IPS-NIHi7 (cell line): ENCODE measurements around the gene TMEM167B.
"Not testable (repeated sequence)": the region's sequence is repeated elsewhere in the genome, so short reads cannot be mapped to it uniquely, and the experiment has no call there.

ENCODE experiments used
- DNase-seq: peaks from one replicate; pipeline ENCODE4 v3.0.0; 2012; ENCODE audit warnings: mixed read lengths; ENCODE audit errors: extremely low spot score

The TMEM167B gene

GRCh38 chr1:109090196-109091077, at the start of gene TMEM167B:
TSS of gene TMEM167B (plus strand) at chr1:109090764. CDS start at chr1:109090873, 109 bp downstream.
- DNase-seq = peak; percentile 80

GRCh38 chr1:109040989-109041620, 49.5 kb upstream of the TMEM167B start:
- DNase-seq = peak; percentile 23

GRCh38 chr1:109041621-109042468, 48.7 kb upstream of the TMEM167B start, which contains the start of gene WDR47:
TSS of gene WDR47 (minus strand) at chr1:109042102. CDS start at chr1:109023512, 18,590 bp downstream.
- peak; percentile 100 for DNase-seq

DNA sequence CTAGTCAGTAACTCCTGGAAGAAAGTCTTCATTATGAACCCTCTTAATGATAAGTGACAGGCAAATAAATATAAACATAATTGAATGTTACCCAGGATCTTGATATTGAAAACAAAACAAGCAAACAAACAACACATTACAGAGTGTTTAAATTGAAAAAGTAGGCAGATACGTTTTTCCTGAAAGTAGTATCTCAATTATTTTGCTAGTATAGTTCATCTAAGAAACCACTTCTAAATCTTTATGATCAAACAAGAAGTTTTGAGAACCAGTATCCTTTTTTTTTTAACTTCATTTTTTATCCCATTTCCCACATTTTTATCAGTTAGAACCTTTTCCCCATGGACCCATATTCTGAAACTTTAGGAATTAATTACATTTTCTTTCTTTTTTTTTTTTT, 45.0 kb upstream of the TMEM167B start:
- no peak for DNase-seq

DNA sequence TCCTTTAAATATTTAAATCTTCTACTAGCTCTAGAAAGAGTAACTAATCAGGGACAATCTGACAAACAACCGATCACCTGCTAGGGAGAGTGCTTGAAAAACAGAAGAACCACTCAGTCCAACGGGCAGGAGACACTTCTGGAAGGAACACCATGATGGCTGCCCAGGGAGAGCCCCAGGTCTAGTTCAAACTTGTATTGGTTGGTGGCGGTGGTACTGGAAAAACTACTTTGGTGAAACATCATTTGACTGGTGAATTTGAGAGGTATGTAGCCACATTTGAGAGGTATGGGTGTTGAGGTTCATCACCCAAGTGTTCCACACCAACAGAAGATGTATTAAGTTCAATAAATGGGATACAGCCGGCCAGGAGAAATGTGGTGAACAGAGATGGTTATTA, 43.9 kb upstream of the TMEM167B start:
- DNase-seq = no peak

- no peak for DNase-seq
These were observed 43.2 kb upstream of the TMEM167B start for GRCh38 chr1:109047339-109047738.

GRCh38 chr1:109048335-109048734, 42.2 kb upstream of the TMEM167B start:
- DNase-seq = no peak

DNA sequence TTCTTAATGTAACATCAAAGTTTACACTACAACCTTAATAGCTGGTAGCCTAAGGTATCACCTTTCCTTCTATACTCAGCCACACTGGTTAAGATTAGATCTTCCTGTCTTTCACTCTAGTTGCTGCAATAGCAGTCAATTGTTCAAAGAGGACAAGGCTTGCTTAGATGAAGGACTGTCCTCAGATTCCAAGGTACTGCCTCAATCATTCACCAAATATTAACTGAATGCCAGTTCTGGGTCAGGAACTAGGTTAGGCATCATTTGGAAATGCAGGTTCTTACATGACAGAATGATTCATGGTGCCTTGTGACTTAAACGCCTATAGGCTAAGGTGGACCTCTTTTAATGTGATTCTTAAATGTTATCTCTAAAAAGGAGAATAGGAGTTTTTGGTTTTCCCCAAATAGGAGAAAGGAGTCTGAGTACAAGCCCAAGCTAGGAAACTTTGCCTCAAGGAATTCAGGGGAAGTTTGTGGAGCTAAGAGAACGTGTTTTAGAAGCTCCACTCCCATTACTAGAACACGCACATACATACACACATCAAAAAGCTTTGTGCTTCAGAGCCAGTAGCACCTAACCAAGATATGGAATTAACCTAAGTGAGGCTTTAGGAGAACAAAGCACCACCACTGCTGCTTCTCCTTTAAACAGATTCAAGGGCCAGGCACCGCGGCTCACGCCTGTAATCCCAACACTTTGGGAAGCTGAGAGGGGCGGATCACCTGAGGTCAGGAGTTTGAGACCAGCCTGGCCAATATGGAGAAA, 40.2 kb upstream of the TMEM167B start:
- no peak for DNase-seq

GRCh38 chr1:109052145-109052544, 38.4 kb upstream of the TMEM167B start:
- DNase-seq = not testable (repeated sequence)

GRCh38 chr1:109056064-109056463, 34.5 kb upstream of the TMEM167B start:
- DNase-seq = no peak

GRCh38 chr1:109059026-109059425, 31.5 kb upstream of the TMEM167B start:
- no peak for DNase-seq

DNA sequence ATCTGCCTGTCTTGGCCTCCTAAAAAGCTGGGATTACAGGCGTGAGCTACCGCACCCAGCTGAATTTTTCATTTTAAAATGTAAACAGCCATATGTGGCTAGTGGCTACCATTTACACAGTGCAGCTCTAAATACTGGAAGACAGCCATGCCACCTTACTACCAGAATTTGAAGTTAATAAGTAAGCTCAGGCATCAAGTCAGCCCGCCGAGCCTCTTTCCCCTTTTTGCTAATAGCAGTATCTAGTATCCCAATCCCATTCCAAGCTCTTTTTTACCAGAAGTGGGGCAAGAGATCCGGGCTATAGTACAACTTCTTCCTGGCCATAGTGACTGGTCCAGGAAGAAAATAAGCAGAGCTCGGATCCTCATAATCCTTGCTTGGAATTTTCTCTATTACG, 29.9 kb upstream of the TMEM167B start:
- no peak for DNase-seq

DNA sequence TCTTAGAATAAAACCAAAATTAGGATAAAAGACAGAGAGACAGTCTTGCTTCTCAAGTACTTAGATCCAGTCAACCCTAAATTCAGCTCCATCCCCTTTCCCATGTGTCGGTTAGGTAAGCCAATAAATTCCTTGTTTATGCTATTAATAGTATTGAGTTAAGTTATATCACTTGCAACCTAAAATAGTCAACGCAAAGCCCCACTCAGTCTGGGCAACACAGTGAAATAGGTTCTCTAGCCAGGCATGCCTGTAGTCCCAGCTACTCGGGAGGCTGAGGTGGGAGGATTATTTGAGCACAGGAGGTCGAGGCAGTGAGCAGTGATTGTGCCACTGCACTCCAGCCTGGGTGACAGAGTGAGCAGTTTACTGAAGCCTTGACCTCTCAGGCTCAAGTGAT, 29.4 kb upstream of the TMEM167B start:
- no peak for DNase-seq

DNA sequence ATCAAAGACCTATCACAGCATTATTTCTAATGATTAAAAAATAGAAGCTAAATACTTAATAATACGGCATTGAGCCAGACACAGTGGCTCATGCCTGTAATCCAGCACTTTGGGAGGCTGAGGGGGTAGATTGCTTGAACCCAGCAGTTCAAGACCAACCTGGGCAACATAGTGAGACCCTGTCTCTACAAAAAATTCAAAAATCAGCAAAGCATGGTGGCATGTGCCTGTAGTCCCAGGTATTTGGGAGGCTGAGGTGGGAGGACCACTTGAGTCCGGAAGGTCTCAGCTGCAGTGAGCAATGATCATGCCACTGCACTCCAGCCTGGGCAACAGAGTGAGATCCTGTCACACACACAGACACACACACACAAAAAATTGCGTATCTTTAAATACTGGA, 25.4 kb upstream of the TMEM167B start:
- no peak for DNase-seq

- no peak for DNase-seq
These were observed 22.7 kb upstream of the TMEM167B start for GRCh38 chr1:109067883-109068282.

DNA sequence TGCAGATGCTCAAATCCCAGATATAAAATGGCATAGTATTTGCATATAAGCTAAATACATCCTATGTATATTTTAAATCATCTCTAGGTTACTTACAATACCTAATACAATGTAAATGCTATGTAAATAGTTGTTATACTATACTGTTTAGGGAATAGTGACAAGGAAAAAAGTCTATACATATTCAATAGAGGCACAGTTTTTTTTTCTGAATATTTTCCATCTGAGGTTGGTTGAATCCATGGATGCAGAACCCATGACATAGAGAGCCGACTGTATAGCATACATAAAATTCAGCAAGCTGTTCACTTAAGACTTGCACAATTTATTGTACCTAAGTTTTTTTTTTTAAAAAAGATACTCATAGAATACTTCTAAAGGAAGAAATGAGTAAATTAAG, 21.3 kb upstream of the TMEM167B start:
- no peak for DNase-seq

GRCh38 chr1:109075531-109076490, 14.8 kb upstream of the TMEM167B start, which contains the start of gene TAF13:
TSS of gene TAF13 (minus strand) at chr1:109076003. CDS start at chr1:109075947, 56 bp downstream.
- DNase-seq = peak; percentile 97

DNA sequence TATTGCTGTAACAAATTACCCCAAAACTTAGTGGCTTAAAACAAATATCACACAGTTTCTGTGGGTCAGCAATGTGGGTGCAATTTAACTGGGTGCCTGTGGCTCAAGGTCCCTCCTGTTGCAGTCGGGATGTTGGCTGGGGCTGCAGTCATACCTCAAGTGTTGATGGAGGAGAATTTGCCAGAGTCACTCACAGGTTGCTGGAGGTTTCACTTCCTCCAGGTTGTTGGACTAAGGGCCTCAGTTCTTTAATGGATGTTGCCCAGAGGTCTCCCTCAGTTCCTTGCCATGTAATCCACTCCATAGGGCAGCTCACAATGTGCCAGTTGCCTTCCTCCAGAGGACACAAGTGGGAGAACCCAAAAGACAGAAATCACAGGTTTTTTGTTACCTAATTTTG, 12.2 kb upstream of the TMEM167B start:
- DNase-seq = no peak

- DNase-seq = no peak
These were observed 11.3 kb upstream of the TMEM167B start for GRCh38 chr1:109079240-109079622.
